Measurements from ENCODE around the gene B3GNT3.
A peak's percentile ranks its signal among the peaks of the same experiment; 100 is the strongest.

B3GNT3 gene

DNA sequence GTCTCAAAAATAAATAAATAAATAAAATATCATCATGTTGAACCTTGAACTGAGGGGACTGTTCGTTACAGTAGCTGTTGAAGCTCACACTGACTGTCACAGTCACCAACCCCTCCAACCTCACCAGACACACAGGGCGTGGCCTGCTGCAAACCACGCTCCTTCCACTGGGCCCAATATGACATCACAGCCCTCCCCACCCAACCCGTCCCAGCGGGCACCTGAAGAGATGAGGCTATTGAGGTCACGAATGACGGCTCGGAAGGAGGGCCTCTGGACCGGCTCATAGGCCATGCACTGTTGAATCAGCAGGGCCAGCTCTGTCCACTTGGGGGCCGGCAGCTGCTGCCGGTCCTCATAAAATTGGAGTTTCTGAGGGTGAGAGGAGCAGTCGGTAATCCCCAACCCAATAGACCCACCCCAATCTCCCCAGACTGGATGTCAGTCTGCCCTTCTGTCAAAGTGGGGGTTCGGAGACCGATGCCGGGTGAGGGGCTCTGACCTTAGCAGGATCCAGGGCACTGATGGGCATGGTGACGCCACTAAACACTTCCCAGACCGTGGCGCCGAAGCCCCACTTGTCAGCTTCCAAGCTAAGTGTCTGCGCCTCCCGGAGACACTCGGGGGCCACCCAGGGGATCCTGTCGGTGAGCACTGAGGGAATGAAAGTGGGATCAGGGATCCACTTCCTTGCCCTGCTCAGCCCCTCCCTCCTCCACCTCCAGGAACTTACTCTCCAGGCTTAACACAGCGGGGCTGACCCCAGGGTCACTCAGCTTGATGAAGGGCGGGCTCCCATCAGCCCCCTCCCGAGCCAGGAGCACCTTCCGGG, 39.6 kb downstream of the B3GNT3 start:
- peak; percentile 7 for DNase-seq (ENCODE audit: low read depth)

DNA sequence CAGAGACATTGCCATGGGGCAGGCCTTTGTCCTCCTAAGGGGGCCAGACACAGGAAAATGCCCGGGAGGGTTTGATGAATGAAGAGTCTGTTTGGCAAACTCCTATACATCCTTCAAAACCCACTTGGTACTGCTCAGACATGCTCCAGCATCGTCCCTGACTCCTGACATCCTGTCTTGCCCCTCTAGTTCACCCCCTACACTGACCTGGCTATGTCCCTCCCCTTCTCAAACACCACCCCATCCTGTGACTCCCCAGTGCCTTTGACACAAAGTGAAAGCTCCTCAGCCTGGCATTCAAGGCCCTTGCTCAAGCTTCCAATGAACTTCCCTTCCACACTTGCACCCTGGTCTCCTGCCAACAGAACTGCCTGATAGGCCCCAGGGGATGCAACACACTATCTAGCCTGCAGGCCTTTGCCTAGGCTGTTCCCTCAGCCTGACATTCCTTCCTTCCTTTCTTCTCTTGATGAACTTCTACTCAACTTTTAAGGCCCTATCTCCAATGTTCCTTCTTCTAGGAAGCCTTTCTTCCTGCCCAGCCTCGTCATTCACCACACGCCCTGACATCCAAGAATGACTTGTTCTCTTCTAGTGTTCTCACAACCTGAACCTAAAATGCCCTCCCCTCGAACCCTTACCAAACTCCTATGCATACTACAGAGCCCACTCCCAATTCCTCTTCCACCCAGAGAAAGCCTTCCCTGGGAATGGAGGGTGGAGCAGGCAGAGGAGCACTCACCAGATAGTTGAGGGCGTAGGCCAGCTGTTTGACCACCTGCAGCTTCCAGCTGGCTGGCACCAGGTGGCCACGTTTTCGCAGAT, 40.5 kb downstream of the B3GNT3 start:
- no peak for DNase-seq (ENCODE audit: low read depth)

DNA sequence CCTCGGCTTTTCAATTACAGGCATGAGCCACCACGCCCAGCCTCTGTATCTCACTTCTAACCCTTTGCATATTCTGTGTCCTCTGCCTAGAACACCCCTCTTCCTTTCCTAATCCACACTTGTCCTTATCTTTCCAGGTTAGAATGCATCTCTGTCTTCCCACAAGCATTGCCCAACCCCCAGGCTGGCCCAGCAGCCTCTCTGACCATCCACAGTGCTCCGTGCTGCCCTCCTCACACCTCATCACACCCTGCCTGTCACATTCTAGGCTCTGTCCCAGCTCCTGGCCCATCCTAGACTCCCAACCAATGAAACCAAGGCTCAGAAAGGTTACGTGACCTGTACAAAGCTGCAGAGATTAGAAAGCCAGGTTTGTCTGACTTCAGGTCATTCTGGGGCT, 41.6 kb downstream of the B3GNT3 start:
- DNase-seq (ENCODE audit: low read depth) = no peak

DNA sequence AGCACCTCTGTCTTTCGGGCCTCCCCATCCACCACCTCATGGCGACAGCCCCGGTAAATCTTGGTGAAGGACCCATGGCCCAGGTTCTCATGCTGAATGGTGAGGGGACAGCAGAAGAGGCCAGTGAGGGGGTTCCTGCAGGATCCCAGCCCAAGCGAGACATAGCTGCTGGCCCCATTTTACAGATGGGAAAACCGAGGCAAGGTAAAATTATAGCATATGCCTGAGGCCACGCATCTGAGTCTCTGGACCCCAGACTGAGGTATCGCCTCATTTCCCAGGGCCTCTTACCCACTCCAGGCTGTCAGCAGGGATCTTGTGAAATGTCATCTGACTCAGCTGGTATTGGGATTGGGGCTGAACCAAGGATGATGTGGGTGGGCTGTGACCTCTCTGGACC, 43.0 kb downstream of the B3GNT3 start:
- DNase-seq (ENCODE audit: low read depth) = no peak

DNA sequence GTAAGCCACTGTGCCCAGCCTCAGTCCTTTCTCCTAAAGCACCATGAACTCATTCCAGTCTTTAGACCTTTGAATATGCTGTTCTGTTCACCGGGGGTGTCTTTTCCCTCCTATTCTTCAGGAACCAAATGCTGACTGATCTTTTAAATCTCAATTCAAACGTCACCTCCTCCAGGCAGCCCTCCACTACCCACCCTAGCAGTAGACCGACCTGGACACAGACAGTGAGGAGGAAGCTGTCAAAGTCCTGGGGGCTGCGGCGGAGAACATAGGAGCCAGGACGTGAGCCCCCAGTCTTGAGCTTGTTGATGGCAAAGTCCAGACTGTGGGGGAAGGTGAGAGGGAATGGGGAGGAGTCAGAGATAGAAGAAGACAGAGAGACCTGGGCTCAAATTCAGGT, 45.1 kb downstream of the B3GNT3 start:
- no peak for DNase-seq (ENCODE audit: low read depth)

DNA sequence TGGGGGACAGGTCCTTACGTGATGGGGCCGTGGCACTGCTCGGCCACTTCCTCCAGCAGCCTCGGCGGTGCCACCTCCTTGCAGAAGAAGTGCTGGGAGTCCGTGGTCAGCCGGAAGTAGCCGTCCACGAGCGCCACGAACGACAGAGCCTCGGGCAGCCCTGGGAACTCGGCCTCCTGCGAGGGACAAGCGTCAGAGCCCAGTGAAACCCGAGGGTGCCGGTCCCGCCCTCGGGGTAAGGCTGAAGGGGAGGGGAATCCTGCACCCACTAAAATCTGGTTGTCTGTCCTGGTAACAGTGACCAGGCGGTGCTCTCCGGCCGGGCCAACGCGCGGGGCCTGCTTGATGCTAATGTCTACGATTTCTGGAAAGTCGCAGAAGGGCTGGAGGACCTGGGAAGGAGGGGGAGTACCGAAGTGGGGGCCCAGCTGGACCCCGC, 46.5 kb downstream of the B3GNT3 start:
- no peak for DNase-seq (ENCODE audit: low read depth)

DNA sequence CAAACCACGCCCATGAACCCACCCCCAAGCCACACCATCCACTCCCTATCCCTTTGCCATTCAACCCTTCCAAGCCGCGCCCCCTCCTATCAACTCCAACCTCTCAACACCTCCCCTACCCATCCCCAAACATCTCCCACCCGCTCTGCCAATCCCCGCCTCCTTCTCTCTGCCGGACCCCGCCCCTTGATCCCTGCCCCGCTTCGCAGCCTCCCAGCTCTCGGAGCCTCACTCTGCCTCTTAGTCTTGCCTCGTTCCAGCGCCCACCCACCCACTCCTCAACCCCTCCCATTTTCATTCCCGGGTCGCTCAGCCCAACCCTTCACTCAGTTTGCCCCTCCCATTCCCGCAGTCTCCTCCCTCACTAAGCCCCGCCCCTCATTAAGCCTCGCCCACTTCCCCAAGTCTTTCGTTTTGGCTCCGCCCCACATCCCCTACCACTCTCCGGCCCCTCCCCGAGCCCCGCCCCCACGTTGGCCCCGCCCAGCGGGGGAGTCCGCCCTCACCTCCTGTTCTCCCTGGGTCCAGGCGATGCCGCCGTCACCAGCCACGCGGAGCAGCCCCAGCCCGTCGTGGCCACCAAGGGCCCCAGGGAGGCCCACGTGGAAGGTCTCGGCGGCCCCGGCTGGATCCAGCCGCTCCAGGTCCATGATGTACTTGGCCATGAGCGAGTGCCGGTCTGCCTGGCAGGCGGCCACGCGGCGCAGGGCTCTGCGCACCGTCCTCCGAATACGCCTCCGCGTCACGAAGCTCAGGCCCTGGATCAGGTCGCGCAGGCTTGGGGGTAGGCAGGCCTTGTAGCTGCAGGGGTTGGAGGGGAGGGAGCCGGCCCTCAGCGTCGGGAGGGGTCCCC, 47.1 kb downstream of the B3GNT3 start:
- DNase-seq (ENCODE audit: low read depth) = peak; percentile 92

DNA sequence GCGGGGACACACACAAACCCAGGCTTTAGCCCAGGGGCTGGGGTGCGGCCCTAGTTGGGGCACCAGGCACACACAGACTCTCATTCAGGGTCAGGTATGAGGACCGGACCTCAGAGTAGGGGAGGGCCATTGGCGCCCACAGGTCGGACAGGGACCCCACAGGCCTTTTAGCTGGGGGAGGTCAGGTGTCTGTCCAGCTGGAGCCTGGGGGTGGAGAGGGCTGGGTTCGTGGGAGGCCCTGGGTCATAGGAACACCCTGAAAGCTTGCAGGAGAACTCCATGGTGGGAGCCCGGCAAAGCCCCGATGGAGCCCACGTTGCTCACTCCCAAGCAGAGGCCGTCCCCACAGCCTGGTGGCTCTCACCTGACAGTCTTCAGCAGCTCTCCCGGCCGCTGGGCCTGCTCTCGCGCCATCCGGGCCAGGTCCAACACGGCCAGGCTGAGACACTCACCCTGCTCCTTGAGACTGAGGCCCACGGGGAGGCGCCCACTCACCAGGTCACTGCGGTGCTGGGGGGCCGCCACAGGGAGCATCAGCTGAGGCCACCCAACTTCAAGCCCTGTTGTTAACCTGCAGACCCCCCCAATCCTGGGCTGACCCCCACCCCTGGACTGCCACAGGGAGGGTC, 47.8 kb downstream of the B3GNT3 start:
- DNase-seq (ENCODE audit: low read depth) = no peak

DNA sequence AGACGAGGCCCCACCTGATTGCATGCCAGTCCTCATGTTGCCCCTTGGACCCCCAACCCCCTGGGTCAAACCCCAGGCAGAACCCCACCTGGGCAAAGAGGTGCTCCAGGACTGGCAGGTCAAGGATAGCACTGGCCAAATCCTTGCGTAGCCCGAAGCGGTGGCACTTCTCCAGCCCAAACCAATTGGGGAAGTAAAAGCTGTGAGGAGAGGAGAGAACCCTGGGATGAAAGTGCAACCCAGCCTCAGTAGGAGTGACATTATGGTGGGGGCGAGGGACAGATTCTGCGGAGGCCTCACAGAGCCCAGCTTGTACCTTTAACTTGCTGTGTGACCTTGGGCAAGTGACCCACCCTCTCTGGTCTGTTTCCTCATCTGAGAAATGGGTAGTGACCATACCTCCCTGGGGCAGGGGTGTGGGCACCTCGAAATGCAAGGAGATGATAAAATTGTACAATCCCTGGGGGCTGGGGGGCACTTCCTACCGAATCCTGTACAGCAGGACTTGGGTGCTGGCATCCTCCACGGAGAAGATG, 48.4 kb downstream of the B3GNT3 start:
- DNase-seq (ENCODE audit: low read depth) = no peak

DNA sequence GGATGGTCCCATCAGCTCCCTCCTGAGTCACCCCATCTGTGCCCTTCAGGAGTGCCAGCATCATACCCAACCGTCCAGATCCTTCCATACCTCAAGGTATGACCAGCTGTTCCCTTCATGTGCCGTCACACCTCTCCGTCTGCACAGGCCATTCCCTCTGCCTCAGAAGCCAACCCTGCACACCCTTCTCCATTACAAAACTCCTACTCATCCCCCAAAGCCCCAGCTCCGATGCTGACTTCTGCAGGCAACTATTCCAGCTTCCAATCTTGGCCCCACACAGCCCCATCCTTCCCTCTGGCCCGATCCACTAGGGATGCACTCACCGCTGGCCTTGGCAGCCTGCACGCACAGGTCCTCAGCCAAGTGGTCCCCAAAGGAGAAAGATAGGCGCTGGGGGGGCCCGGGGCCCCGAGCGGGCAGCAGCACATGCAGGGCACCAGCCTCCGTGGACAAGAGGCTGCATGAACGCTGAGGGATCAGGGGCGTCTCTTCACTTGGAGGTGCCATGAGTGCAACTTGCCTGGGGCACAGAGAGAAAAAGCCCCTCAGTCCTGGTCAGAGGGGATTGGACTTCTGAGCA, 49.1 kb downstream of the B3GNT3 start:
- DNase-seq (ENCODE audit: low read depth) = no peak

DNA sequence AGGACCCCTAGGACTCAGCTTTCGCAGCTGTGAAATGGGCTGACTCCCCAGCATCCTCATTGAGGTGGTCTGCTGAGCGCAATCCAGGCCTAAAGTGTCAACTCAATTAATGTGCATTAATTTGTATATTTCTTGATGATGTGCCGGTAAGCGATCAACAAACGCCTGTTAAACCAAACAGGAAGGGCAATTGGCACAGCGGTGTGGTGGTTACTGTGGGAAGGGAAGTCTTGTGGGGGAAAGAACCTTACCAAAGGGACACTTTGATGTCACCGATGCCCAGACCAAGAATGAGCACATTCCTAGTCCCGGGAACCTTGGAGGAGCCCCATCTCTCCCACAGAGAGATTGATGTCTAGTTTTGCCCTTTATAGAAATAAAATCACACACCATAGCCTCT, 51.2 kb downstream of the B3GNT3 start:
- DNase-seq (ENCODE audit: low read depth) = no peak

DNA sequence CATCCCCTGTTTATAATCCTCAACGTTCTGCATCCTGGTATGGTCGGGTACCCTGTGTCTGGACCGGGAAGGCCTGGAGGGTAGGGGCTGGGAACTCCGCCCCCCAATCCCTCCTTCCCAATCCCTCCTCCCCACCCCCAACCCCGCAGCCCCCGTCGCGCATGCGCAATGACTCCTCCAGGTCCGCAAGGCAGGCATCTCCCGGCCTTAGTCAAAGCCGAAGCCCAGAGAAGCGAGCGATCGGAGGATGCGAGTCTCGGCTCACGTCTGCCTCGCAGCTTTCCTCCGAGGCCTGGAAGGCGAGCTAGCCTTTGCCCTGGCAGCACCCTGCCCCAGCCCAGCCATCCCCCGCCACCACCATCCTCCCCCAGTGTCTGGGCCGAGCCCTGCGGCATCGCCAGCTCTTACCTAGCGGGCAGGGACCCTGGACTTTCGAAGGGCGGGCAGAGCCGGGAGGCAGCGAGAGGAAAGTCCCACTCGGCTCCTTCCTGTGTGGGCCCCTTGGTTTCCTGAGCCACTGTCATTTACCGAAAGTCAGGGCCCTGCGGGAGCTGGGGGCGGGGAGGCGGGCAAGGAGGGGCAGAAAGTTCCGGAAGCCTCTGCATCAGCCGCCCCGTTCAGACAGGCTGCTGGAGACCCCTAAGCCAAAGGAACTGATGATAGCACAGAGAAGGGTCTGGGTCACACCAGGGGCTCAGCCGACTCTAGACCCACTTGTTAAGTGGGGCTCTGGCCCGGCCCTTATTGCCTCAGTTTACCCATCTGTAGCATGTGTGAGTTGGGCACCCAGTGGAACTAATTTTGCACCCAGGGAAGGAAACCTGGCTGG, 52.8 kb downstream of the B3GNT3 start, which contains the start of gene JAK3:
JAK3 (minus strand) TSS at position 445 of the 829 bp plus-strand sequence. CDS start 3,565 bp downstream, outside the sequence.
- DNase-seq (ENCODE audit: low read depth) = peak; percentile 63

DNA sequence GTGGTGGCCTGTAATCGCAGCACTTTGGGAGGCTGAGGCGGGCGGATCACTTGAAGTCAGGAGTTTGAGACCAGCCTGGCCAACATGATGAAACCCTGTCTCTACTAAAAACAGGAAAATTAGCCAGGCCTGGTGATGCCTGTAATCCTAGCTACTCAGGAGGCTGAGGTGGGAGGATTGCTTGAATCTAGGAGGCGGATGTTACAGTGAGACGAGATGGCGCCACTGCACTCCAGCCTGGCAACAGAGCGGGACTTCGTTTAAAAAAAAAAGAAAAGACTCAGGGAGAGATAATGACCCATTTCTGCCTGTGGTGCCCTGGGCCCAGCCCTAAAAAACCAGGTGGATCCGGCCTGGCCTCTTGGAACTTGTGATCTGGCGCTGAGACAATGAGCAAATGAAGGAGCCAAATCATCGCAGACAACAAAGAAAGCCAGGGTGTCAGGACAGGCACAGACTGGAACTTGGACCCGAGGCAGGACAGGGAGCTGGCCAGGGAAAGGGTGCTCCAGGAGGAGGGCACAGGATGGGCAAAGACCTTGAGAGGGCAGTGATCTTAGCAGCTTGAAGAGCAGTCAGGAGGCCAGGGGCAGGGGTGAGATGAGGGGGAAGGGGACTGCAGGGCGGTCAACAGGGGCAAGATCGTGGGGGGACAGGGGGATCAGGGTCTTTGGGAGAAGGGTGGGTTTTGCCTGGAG, 53.8 kb downstream of the B3GNT3 start:
- DNase-seq (ENCODE audit: low read depth) = no peak

DNA sequence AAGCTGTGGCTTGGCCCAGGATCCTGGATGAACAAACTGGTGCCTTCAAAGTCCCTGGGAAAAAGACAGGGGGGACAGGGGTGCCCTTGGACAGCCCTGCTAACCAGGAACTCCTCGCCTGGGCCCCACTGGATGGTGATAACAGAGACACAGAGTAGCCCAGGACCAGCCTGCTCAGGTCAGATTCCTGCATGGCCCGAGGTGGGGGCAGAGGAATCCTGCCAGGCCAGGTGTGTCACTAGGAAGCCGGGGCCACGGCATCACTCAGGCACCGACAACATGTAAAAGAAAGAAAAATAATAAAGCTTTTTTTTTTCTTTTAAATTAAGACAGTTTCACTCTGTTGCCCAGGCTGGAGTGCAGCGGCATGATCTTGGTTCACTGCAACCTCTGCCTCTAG, 59.1 kb downstream of the B3GNT3 start:
- no peak for DNase-seq (ENCODE audit: low read depth)

DNA sequence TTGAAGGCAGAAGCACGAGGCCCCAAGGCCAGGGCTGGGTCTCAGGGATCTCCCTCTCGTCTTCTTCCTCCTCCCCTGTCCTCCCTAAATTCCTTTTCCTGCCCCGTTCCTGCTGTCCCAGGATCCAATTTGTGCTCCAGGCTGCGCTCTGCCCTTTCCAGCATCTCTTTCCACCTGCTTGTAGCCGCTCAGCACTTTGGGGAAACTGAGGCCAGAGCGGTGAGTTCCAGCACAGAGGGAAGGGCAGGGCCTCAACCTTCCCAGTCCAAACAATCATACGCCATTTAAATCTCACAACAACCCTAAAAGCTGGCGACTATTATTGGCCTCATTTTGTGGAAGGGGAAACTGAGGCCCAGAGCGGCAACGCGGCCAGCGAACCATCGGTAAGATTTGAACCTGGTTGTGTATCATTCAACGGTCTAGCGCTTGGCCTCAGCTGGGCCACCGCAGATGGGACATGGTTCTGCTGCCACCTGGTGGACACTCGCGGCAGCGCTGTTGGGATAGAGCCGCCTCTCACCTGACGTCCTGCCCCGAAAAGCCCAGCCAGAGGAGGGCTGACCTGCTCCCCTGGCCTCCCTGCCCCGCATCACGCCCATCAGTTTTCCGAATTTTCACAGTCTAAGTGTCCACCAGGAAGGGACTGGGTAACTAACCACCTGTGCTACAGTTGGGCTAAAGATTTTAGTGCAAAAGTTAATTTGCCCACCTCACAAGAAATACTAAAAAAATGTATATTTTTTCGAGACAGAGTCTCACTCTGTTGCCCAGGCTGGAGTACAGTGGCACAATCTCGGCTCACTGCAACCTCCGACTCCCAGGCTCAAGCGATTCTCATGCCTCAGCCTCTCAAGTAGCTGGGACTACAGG, 60.6 kb downstream of the B3GNT3 start:
- DNase-seq (ENCODE audit: low read depth) = peak; percentile 49

DNA sequence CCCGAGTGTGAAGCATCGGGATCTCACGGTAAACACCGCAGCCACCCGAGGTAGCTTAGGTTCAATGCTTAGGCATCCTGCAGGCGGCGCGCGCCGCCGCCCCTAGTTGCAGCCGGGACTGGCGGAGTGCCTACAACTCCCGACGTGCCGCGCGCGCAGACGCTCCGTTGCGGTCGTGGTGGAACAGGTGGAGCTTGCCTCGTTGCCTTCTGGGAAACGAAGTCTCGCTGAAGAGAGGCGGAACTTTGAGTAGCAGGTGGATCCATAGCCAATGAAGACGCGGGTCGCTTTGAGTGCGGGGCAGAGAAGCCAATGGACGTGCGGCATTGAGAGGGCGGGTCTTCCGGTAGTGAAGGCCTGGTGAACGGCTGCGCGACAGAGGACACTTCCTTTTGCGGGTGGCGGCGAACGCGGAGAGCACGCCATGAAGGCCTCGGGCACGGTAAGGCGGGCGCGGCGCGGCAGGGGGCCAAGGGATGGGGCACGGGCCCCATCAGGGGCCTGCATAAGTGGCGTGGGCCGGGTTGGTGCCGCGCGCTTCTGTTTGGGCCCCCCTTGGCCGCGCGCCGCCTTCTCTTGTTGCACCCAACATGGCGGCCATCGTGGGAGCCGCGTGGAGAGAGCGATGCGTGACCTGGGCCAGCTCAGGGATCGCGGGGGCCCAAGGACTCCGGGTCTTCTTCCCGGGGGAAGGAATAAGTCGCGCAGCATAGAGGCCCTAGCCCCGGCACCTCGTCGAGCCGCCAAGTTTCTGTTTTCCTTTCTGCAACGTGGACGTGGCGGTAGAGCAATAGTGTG, 64.8 kb downstream of the B3GNT3 start, which contains the start of gene RPL18A:
RPL18A (plus strand) TSS at position 378 of the 798 bp plus-strand sequence; CDS start at position 425, 47 bp downstream.
- DNase-seq (ENCODE audit: low read depth) = peak; percentile 100

DNA sequence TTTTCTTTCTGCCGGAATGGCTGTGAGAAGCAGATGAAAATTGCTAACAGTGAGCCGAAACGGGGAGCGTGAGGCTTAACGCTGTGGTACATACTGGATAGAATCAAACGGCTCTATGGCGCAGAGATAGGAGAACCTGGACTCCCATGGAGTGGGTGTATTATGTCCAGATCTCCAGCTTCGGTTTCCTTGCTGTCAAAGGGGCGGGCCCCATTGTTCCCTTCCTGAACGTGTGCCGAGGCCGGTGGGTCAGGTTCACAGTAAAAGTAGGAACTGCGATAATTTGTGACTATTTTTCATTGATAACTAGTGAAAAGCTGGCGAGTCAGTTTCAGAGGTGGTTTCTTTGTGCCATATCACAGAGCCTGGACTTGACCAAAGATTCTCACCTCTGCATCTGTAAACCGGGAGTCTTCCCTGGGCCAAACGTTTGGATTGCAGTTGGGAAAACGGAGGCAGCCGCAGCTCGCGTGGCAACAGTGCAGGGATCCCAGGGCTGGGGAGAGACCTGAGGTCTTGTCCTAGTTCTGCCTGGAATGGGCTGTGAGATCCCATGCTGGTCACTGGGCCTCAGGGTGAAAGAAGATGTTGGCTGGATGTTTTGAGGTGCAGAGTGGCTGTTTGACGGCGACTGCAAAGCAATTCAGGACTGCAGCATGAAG, 65.5 kb downstream of the B3GNT3 start:
- peak; percentile 30 for DNase-seq (ENCODE audit: low read depth)

Measured in iris pigment epithelial cell (primary cell).